Muscle layer of duodenum (tissue), 2 donors: ENCODE measurements around the gene SLIT1.

ENCODE experiments used
- H3K27ac ChIP-seq: one replicate; pipeline ENCODE4 v1.7.0; 2013; ENCODE audit warnings: mild to moderate bottlenecking, low read length
- H3K27me3 ChIP-seq: one replicate; pipeline ENCODE4 v1.7.0; 2013; ENCODE audit warnings: low read depth, mild to moderate bottlenecking, control low read depth, low read length
- H3K36me3 ChIP-seq, 2 donors: one replicate each; pipeline ENCODE4 v1.7.0; 2013; ENCODE audit warnings: low read length in 2 of 2, control low read depth in 1 of 2, mild to moderate bottlenecking in 1 of 2; ENCODE audit not compliant: insufficient read depth in 2 of 2, control insufficient read depth in 1 of 2
- H3K4me1 ChIP-seq, 2 donors: one replicate each; pipeline ENCODE4 v1.7.0; 2013; ENCODE audit warnings: low read length in 2 of 2, mild to moderate bottlenecking in 2 of 2, control low read depth in 1 of 2, moderate library complexity in 1 of 2; ENCODE audit not compliant: insufficient read depth in 2 of 2, control insufficient read depth in 1 of 2
- H3K4me3 ChIP-seq, 2 donors: one replicate each; pipeline ENCODE4 v1.7.0; 2013; ENCODE audit warnings: low read length in 2 of 2, low read depth in 1 of 2, mild to moderate bottlenecking in 1 of 2
- H3K9me3 ChIP-seq, 2 donors: one replicate each; pipeline ENCODE4 v1.7.0; 2013; ENCODE audit warnings: low read length in 2 of 2, control low read depth in 1 of 2, mild to moderate bottlenecking in 1 of 2; ENCODE audit not compliant: control insufficient read depth in 1 of 2
- donor health status: healthy.

The SLIT1 gene

GRCh38 chr10:97011397-97011796 lies 174.4 kb downstream of the SLIT1 start:
- Histone ChIP-seq H3K4me3 (no peak overlapping the region), H3K36me3 (no peaks in the 10 kb centered on the region), H3K27ac (no peak overlapping the region), H3K9me3 (peaks cover 0 to 9% of the 10 kb centered on the region in 2 donors), H3K27me3 (no peaks in the 10 kb centered on the region), H3K4me1 (no peaks in the 10 kb centered on the region)

- no peaks in the 10 kb centered on the region for H3K27me3 ChIP-seq
- H3K27ac ChIP-seq, result no peak overlapping the region
- H3K4me3 ChIP-seq, result no peak overlapping the region
- H3K36me3 ChIP-seq, result no peaks in the 10 kb centered on the region
- H3K4me1 ChIP-seq, result no peaks in the 10 kb centered on the region
- peaks cover 0 to 9% of the 10 kb centered on the region in 2 donors for H3K9me3 ChIP-seq
Measured at GRCh38 chr10:97010695-97011206, 175.0 kb downstream of the SLIT1 start.

- H3K27me3 ChIP-seq, result no peaks in the 10 kb centered on the region
- peaks cover 0 to 9% of the 10 kb centered on the region in 2 donors for H3K9me3 ChIP-seq
- H3K36me3 ChIP-seq, result no peaks in the 10 kb centered on the region
- no peaks in the 10 kb centered on the region for H3K4me1 ChIP-seq
- H3K4me3 ChIP-seq, result no peak overlapping the region
- no peak overlapping the region for H3K27ac ChIP-seq
Measured at GRCh38 chr10:97007417-97007816, 178.3 kb downstream of the SLIT1 start.

GRCh38 chr10:97006364-97006763 lies 179.4 kb downstream of the SLIT1 start:
- H3K36me3 ChIP-seq, result no peaks in the 10 kb centered on the region
- no peaks in the 10 kb centered on the region for H3K4me1 ChIP-seq
- peaks cover 0 to 9% of the 10 kb centered on the region in 2 donors for H3K9me3 ChIP-seq
- H3K27me3 ChIP-seq, result no peaks in the 10 kb centered on the region
- H3K27ac ChIP-seq, result no peak overlapping the region
- no peak overlapping the region for H3K4me3 ChIP-seq

- Histone ChIP-seq H3K27ac (no peak overlapping the region), H3K9me3 (peaks cover 0 to 9% of the 10 kb centered on the region in 2 donors), H3K27me3 (no peaks in the 10 kb centered on the region), H3K4me1 (no peaks in the 10 kb centered on the region), H3K4me3 (no peak overlapping the region), H3K36me3 (no peaks in the 10 kb centered on the region)
Measured at GRCh38 chr10:97005349-97005748, 180.4 kb downstream of the SLIT1 start.

- Histone ChIP-seq H3K4me1 (no peaks in the 10 kb centered on the region), H3K36me3 (no peaks in the 10 kb centered on the region), H3K9me3 (peaks cover 0 to 9% of the 10 kb centered on the region in 2 donors), H3K4me3 (no peak overlapping the region), H3K27me3 (no peaks in the 10 kb centered on the region), H3K27ac (no peak overlapping the region)
Measured at GRCh38 chr10:97004591-97004990, 181.2 kb downstream of the SLIT1 start.

GRCh38 chr10:97003804-97004201 lies 182.0 kb downstream of the SLIT1 start:
- H3K27ac ChIP-seq, result no peak overlapping the region
- H3K4me1 ChIP-seq, result no peaks in the 10 kb centered on the region
- H3K27me3 ChIP-seq, result no peaks in the 10 kb centered on the region
- H3K36me3 ChIP-seq, result no peaks in the 10 kb centered on the region
- no peak overlapping the region for H3K4me3 ChIP-seq
- H3K9me3 ChIP-seq, result peaks cover 0 to 9% of the 10 kb centered on the region in 2 donors

- Histone ChIP-seq H3K4me1 (no peaks in the 10 kb centered on the region), H3K36me3 (no peaks in the 10 kb centered on the region), H3K9me3 (peaks cover 0 to 9% of the 10 kb centered on the region in 2 donors), H3K4me3 (no peak overlapping the region), H3K27ac (no peak overlapping the region), H3K27me3 (no peaks in the 10 kb centered on the region)
Measured at GRCh38 chr10:97003151-97003803, 182.5 kb downstream of the SLIT1 start.

GRCh38 chr10:97002670-97003069 lies 183.1 kb downstream of the SLIT1 start:
- Histone ChIP-seq H3K27ac (no peak overlapping the region), H3K9me3 (peaks cover 0 to 6% of the 10 kb centered on the region in 2 donors), H3K27me3 (no peaks in the 10 kb centered on the region), H3K4me3 (no peak overlapping the region), H3K4me1 (no peaks in the 10 kb centered on the region), H3K36me3 (no peaks in the 10 kb centered on the region)

- H3K27me3 ChIP-seq, result no peaks in the 10 kb centered on the region
- no peak overlapping the region for H3K4me3 ChIP-seq
- H3K27ac ChIP-seq, result no peak overlapping the region
- H3K4me1 ChIP-seq, result no peaks in the 10 kb centered on the region
- no peaks in the 10 kb centered on the region for H3K36me3 ChIP-seq
- no peaks in the 10 kb centered on the region for H3K9me3 ChIP-seq
Measured at GRCh38 chr10:97001183-97001991, 184.4 kb downstream of the SLIT1 start.

- no peak overlapping the region for H3K4me3 ChIP-seq
- H3K27ac ChIP-seq, result no peak overlapping the region
- H3K9me3 ChIP-seq, result no peaks in the 10 kb centered on the region
- no peaks in the 10 kb centered on the region for H3K27me3 ChIP-seq
- H3K4me1 ChIP-seq, result peaks cover 0 to 7% of the 10 kb centered on the region in 2 donors
- H3K36me3 ChIP-seq, result no peaks in the 10 kb centered on the region
Measured at GRCh38 chr10:97000487-97001182, 185.1 kb downstream of the SLIT1 start.
